GM10248 (cell line): ENCODE data around the gene CLDN14.

Experiments
- CTCF ChIA-PET: fragments of 300-600 bp; sonication (Branson Sonifier 250); formaldehyde crosslinking; extraction: SDS; loops from one replicate; lab custom pipeline; 2021; ENCODE audit warnings: antibody characterized with exemption; lab: Yijun Ruan, JAX
- POLR2A ChIA-PET: fragments of 350-650 bp; sonication (Branson Sonifier 250); formaldehyde crosslinking; extraction: SDS; loops from one replicate; lab custom pipeline; 2020; ENCODE audit warnings: antibody characterized with exemption; lab: Yijun Ruan, JAX
- DNase-seq: peaks from one replicate; pipeline ENCODE4 v3.0.0; 2012; ENCODE audit errors: extremely low spot score
- TF ChIP-seq, protein P1 (sequence below): IDR thresholded peaks from 2 replicates; pipeline ENCODE4 v1.5.1; 2012; ENCODE audit warnings: mild to moderate bottlenecking, low read depth; ENCODE audit errors: extremely low read depth, missing control alignments, control extremely low read depth

CLDN14 gene

GRCh38 chr21:36511484-36512220 is 31.7 kb upstream of the CLDN14 start:
- no peak for DNase-seq

DNA sequence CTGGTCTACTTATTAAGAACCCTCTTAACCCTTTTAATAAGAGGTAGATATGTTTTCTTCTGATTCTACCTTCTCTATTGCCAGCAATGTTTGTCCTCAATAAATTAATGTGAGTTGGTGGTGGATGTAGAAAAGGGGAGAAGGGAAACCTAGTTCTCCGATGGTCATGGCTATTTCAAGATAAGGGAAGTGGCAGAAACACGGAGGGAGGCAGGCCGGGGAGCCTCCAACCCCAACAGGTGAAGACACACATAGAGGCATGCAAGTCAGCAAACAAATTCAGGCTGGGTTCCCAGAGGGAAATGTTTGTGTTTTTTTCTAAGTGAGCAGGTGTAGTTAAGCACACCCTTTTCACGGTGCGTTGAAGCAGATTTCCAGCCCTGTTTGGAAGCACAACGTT is 31.0 kb upstream of the CLDN14 start:
- POLR2A ChIA-PET, result no interaction called here
- CTCF ChIA-PET, result interaction anchor here (1.6 to 2.3 kb wide), 3 partner anchors 13 to 23 kb away, joined by 4 to 10 read pairs (median 8); no protein-coding TSS in a partner anchor

More at GRCh38 chr21:36511484-36512220, 31.7 kb upstream of the CLDN14 start:
- ChIA-PET POLR2A (interaction anchor here (2.6 kb wide), 1 partner anchor 24 kb away, joined by 10 read pairs; no protein-coding TSS in a partner anchor), CTCF (interaction anchor here (0.7 to 7.1 kb wide), 5 partner anchors 9 to 64 kb away, joined by 3 to 62 read pairs (median 8); no protein-coding TSS in a partner anchor)
- TF ChIP-seq, protein P1, sequence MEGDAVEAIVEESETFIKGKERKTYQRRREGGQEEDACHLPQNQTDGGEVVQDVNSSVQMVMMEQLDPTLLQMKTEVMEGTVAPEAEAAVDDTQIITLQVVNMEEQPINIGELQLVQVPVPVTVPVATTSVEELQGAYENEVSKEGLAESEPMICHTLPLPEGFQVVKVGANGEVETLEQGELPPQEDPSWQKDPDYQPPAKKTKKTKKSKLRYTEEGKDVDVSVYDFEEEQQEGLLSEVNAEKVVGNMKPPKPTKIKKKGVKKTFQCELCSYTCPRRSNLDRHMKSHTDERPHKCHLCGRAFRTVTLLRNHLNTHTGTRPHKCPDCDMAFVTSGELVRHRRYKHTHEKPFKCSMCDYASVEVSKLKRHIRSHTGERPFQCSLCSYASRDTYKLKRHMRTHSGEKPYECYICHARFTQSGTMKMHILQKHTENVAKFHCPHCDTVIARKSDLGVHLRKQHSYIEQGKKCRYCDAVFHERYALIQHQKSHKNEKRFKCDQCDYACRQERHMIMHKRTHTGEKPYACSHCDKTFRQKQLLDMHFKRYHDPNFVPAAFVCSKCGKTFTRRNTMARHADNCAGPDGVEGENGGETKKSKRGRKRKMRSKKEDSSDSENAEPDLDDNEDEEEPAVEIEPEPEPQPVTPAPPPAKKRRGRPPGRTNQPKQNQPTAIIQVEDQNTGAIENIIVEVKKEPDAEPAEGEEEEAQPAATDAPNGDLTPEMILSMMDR, result no peak

DNA sequence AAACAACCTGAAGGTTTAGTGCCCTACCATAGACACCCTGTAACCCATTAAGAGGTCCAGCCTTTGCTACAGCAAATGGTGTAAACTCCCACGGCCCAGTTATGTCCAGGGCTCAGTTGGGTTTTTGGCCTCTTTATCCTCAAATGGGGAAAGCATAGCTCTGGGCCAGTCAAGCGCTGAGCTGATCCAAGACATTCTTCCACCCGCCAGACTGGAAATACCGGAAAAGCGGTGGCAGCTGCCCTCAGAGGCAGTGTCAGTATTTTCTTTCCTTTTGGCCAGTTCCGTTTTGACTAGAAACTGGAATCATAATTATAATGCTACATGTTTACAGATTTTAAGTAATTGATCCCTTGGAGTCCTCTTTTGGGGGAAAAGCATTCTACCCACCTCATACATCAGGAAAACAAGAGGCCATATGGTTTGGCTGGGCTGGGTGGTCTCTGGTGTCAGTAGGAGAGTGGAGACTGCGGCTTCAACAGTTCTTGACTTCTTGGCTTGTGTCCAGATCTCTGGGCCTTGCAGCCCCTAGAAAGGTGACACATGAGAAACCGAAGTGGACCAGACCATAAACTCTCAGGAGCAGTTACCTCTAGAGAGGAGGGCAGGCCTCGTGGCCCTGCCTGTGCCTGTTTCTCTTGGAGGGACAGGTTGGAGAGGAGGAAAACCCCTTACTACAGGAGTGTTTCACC is 30.2 kb upstream of the CLDN14 start:
- ChIA-PET CTCF (interaction anchor here (1.2 kb wide), 1 partner anchor 26 kb away, joined by 3 read pairs; no protein-coding TSS in a partner anchor), POLR2A (no interaction called here)
- DNase-seq, result no peak
- TF ChIP-seq, protein P1, result no peak

More for the DNA sequence above, 31.0 kb upstream of the CLDN14 start:
- TF ChIP-seq, protein P1, result no peak
- DNase-seq, result no peak

- TF ChIP-seq, protein P1, result no peak
- ChIA-PET POLR2A (no interaction called here), CTCF (interaction anchor here (1.0 to 1.5 kb wide), 3 partner anchors 19 to 33 kb away, joined by 3 to 4 read pairs (median 3); no protein-coding TSS in a partner anchor)
- DNase-seq, result no peak
Observed at GRCh38 chr21:36508948-36509347, 29.0 kb upstream of the CLDN14 start.

DNA sequence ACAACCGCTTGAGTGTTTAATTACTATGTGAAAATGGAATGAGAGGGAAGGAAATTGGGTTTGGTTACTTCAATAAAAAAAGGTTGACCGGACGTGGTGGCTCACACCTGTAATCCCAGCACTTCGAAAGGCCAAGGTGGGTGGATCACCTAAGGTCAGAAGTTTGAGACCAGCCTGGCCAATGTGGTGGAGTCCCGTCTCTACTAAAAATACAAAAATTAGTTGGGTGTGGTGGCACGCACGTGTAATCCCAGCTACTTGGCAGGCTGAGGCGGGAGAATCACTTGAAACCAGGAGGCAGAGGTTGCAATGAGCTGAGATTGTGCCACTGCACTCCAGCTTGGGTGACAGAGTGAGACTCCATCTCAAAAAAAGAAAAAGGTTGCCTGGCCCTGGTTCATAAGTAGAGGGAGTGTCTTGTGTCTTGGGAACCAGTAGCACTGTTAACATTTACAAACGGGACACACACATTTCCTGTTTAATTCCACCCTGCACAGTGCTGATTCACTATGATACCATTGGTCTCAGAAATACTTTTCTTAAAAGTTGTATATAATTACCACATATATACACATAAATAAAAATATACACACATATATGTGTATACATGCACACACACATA is 27.6 kb upstream of the CLDN14 start:
- TF ChIP-seq, protein P1, result no peak
- no peak for DNase-seq
- CTCF ChIA-PET, result interaction anchor here (0.8 to 1.9 kb wide), 6 partner anchors 20 to 78 kb away, joined by 3 to 5 read pairs (median 3); no protein-coding TSS in a partner anchor
- POLR2A ChIA-PET, result no interaction called here

DNA sequence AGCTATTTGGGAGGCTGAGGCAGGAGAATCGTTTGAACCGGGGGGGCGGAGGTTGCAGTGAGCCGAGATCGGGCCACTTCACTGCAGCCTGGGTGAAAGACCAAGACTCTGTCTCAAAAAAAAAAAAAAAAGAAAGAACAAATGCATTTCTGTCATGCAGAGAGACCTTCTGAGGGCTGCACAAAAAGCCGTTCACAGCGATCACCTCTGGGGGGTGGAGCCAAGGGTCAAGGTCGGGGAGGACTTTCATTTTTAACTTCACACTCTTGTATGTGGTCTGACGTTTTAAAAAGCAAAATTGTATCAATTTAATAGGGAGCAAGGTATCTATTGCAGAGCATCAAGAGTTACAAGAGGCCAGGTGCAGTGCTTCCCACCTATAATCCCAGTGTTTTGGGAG is 26.6 kb upstream of the CLDN14 start:
- ChIA-PET CTCF (interaction anchor here (1.2 to 6.7 kb wide), 6 partner anchors 8 to 46 kb away, joined by 3 to 62 read pairs (median 8); no protein-coding TSS in a partner anchor), POLR2A (no interaction called here)
- TF ChIP-seq, protein P1, result no peak
- no peak for DNase-seq
